Right lobe of liver (tissue), 6 donors: ENCODE data around the gene RNGTT. TPM values are rescaled to one million over a fixed set of nuclear protein-coding genes. Genes with fewer than 3 reads are reported as not detected.

Experiments used
- ATAC-seq, 4 donors: fragments of 200-7000 bp; cut with Tn5 transposase; one replicate each; pipeline ENCODE4 v1.9.1; 2020; ENCODE audit warnings: mild to moderate bottlenecking in 4 of 4, moderate library complexity in 4 of 4
- DNase-seq, 3 donors: peaks; one replicate each; pipeline ENCODE4 v3.0.0-alpha.2; 2020
- H3K27ac ChIP-seq, 3 donors: fragments of 200-600 bp; one replicate each; pipeline ENCODE4 v1.8.0; 2022
- H3K27me3 ChIP-seq, 2 donors: fragments of 200-600 bp; one replicate each; pipeline ENCODE4 v1.8.0; 2022
- H3K36me3 ChIP-seq, 4 donors: fragments of 200-600 bp; sonication (generic) in 1 of 4; one replicate each; pipeline versions ENCODE4 v1.5.1 to v1.8.0; 2017 to 2022; ENCODE audit warnings: control low read depth in 1 of 4
- H3K4me1 ChIP-seq, 4 donors: fragments of 200-600 bp; sonication (generic) in 1 of 4; one replicate each; pipeline versions ENCODE4 v1.5.1 to v1.8.0; 2017 to 2022; ENCODE audit warnings: control low read depth in 1 of 4
- H3K4me3 ChIP-seq, 3 donors: fragments of 200-600 bp; one replicate each; pipeline ENCODE4 v1.8.0; 2022
- H3K9me3 ChIP-seq, 4 donors: fragments of 200-600 bp; sonication (generic) in 1 of 4; one replicate each; pipeline versions ENCODE4 v1.5.1 to v1.8.0; 2017 to 2022; ENCODE audit warnings: control low read depth in 1 of 4
- POLR2A ChIP-seq: fragments of 450-650 bp; IDR thresholded peaks from one replicate; pipeline ENCODE4 v1.6.1; 2017; ENCODE audit warnings: antibody characterized with exemption, mild to moderate bottlenecking
- WGBS: methylation state at CpG from one replicate; pipeline ENCODE4 v1.1.6; 2018; ENCODE audit warnings: low coverage, low lambda C conversion rate; ENCODE audit not compliant: insufficient coverage; ENCODE audit errors: missing lambda C conversion rate; 5-methylcytosine and 5-hydroxymethylcytosine counted together
- intact Hi-C, 2 donors: fragments of 100-400 bp; cut with DNase I; formaldehyde crosslinking; loops; one replicate each; pipeline versions ENCODE4 v1.11.2 to v1.14.1; 2022
- small RNA-seq, 2 experiments: library from RNA; depleted of rRNA; stranded (forward); fragments of <200 nt; gene quantifications; one replicate each; pipeline ENCODE3, GENCODE V24; 2016
- total RNA-seq, 6 experiments: library from RNA; depleted of rRNA in 2 of 6; stranded (reverse); fragments of >200 nt in 2 of 6; fragmentation: NEBNext Ultra II Directional in 3 of 6; extraction: Animal tissue kit (Norgen Biotek cat#: 25700) in 3 of 6; gene quantifications; one replicate each; pipeline versions ENCODE4 v1.1.0 to v1.2.4, GENCODE V29; 2016 to 2023
- TF ChIP-seq, protein P1 (sequence below), 4 donors: fragments of 200-600 bp in 3 of 4; fragments of 450-650 bp in 1 of 4; IDR thresholded peaks; one replicate each; pipeline versions ENCODE4 v1.5.1 to v1.8.0; 2016 to 2022; ENCODE audit warnings: antibody characterized with exemption in 4 of 4, mild to moderate bottlenecking in 2 of 4
- donor health status: DM: no; HTN: yes; CAD: no.
- donor health status: DM: no; HTN: no; CAD: no.
- donor health status: DM: no; HTN: no; CAD: no.
- donor health status: DM: no; HTN: yes; CAD: no.
- donor health status: DM: no; HTN: yes; CAD: no.

The RNGTT gene
- total RNA-seq, 6 experiments from 2014 or later, result 5.7 to 11.2 (median 6.5) TPM

DNA sequence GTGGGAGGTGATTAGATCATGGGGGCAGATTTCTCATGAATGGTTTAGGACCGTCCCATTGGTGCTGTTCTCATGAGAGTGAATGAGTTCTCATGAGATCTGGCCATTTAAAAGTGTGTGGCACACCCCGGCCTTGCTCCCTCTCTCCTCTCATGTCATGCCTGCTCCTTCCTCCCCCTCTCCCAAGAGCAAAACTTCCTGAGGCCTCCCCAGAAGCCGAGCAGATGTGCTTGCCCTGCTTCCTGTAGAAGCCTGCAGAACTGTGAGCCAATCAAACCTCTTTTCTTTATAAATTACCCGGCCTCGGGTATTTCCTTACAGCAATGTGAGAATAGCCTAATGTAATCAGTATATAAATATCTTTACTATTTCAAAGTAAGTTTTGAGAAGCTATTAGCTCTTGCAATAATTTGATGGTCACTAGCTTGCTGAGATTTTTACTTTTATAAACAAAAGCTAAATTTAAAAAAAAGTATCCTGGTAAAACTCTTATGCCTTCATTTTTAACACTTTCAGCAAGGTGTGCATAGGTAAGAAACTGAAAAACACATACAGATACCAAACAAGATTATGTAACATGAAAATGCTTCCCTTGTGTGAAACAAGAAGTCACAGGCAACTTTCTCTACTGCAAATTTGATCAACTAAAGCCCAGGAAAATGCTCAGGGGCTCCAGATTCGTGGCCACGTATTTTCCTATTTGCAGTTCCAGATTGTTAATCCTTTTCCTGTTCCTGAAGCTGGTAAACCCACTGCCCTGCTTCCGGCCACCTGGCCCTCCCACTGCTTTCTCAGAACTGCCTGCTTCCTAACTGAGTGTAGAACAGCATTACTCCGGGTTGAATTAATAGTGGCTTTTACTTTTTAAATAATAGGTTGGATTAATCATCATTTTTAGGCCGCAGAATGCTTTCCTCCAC, 402.1 kb downstream of the RNGTT start:
- H3K9me3 ChIP-seq, result no peaks in the 10 kb centered on the region
- TF ChIP-seq POLR2A, result no peak
- TF ChIP-seq, protein P1, sequence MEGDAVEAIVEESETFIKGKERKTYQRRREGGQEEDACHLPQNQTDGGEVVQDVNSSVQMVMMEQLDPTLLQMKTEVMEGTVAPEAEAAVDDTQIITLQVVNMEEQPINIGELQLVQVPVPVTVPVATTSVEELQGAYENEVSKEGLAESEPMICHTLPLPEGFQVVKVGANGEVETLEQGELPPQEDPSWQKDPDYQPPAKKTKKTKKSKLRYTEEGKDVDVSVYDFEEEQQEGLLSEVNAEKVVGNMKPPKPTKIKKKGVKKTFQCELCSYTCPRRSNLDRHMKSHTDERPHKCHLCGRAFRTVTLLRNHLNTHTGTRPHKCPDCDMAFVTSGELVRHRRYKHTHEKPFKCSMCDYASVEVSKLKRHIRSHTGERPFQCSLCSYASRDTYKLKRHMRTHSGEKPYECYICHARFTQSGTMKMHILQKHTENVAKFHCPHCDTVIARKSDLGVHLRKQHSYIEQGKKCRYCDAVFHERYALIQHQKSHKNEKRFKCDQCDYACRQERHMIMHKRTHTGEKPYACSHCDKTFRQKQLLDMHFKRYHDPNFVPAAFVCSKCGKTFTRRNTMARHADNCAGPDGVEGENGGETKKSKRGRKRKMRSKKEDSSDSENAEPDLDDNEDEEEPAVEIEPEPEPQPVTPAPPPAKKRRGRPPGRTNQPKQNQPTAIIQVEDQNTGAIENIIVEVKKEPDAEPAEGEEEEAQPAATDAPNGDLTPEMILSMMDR (IDR thresholded peaks at IDR 0.05), result no peak
- H3K27me3 ChIP-seq, result no peaks in the 10 kb centered on the region
- WGBS, result 49% methylated on average over 9 of the region's 10 CpGs
- ATAC-seq (no peak), DNase-seq (no peak)
- H3K36me3 ChIP-seq, result no peaks in the 10 kb centered on the region
- no peak overlapping the region for H3K27ac ChIP-seq
- intact Hi-C loops, result no loop called here
- H3K4me1 ChIP-seq, result no peaks in the 10 kb centered on the region
- H3K4me3 ChIP-seq, result no peak overlapping the region

Small RNA genes lying within 50 kb of the gene (small RNA-seq; reads per million reads assigned to genes)
- 0 reads per million in 2 experiments for gene AL079342.1
- 0 reads per million in 2 experiments for gene RF00045

Other genes starting within 250 kb of the RNGTT start
- gene PNRC1, start 117.1 kb upstream of the RNGTT start, total RNA-seq, result 100 to 1,000 TPM in 3 of 6 experiments, 10 to 100 TPM in 3; 55.4 to 182 (median 105) TPM
- under 1 TPM in 4 of 6 experiments, not detected in 2; 0.22 to 0.78 (median 0.40) TPM for gene SRSF12, start 154.5 kb upstream of the RNGTT start, total RNA-seq
- 1 to 10 TPM; 2.4 to 6.1 (median 4.5) TPM for gene PM20D2, start 182.4 kb upstream of the RNGTT start, total RNA-seq